H1 (cell line): ENCODE results near the gene MRTFB. TPM values are rescaled to one million over a fixed set of nuclear protein-coding genes. Genes with fewer than 3 reads are reported as not detected.

Experiments
- CTCF ChIA-PET: fragments of 300-600 bp; sonication (Branson Sonifier 250); formaldehyde crosslinking; loops from one replicate; lab custom pipeline; 2021; ENCODE audit not compliant: partially characterized antibody; lab: Charles Lee
- POLR2A ChIA-PET: fragments of 300-600 bp; sonication (Branson Sonifier 250); formaldehyde crosslinking; loops from one replicate; lab custom pipeline; 2021; ENCODE audit warnings: inconsistent platforms; ENCODE audit not compliant: partially characterized antibody; lab: Charles Lee
- DNase-seq, 2 experiments: peaks; one replicate each; pipeline versions ENCODE4 v3.0.0 to v3.0.0-alpha.2; 2010 to 2022; ENCODE audit warnings: low spot score in 2 of 2, low read depth in 1 of 2, mixed read lengths in 1 of 2
- FAIRE-seq: peaks from 2 replicates; lab custom pipeline; 2011; peaks lifted over from hg19 to GRCh38; lab: Jason Lieb, UNC
- H2AFZ ChIP-seq: 2 replicates; pipeline ENCODE4 v1.8.1; 2012; ENCODE audit warnings: low read length, inconsistent platforms
- H2AK5ac ChIP-seq: 2 replicates; pipeline ENCODE4 v1.6.1; 2013; ENCODE audit warnings: low read depth, low read length
- H2BK120ac ChIP-seq: replicated peaks from 2 replicates; pipeline ENCODE3; 2013; ENCODE audit warnings: low read depth, low read length, inconsistent platforms
- H2BK12ac ChIP-seq: 2 replicates; pipeline ENCODE4 v1.6.1; 2013; ENCODE audit warnings: low read depth, low read length
- H2BK15ac ChIP-seq: 2 replicates; pipeline ENCODE4 v1.6.1; 2013; ENCODE audit warnings: low read length
- H2BK20ac ChIP-seq: 2 replicates; pipeline ENCODE4 v1.6.1; 2013; ENCODE audit warnings: low read length
- H2BK5ac ChIP-seq: 2 replicates; pipeline ENCODE4 v1.6.1; 2013; ENCODE audit warnings: low read depth, low read length
- H3K14ac ChIP-seq: 2 replicates; pipeline ENCODE4 v1.6.1; 2013; ENCODE audit warnings: inconsistent platforms; ENCODE audit not compliant: insufficient read length
- H3K18ac ChIP-seq: 2 replicates; pipeline ENCODE4 v1.6.1; 2013; ENCODE audit warnings: low read length; ENCODE audit errors: extremely low read depth
- H3K23ac ChIP-seq: 2 replicates; pipeline ENCODE4 v1.6.1; 2013; ENCODE audit warnings: inconsistent platforms; ENCODE audit not compliant: insufficient read length
- H3K23me2 ChIP-seq: 2 replicates; pipeline ENCODE4 v1.6.1; 2013; ENCODE audit warnings: low read depth, low read length
- H3K27ac ChIP-seq: 2 replicates; pipeline ENCODE4 v1.6.1; 2011; ENCODE audit warnings: low read depth, low read length, inconsistent platforms
- H3K27me3 ChIP-seq, 4 experiments: replicated peaks in 1 of 4; 1 replicate in 1 of 4; 2 replicates in 3 of 4; pipeline versions ENCODE4 v1.6.1 to v1.8.1; 2011 to 2013; ENCODE audit warnings: low read length in 3 of 4, mild to moderate bottlenecking in 3 of 4, inconsistent platforms in 2 of 4, mixed read lengths in 2 of 4, moderate library complexity in 1 of 4; ENCODE audit not compliant: control insufficient read depth in 3 of 4, insufficient read depth in 3 of 4; ENCODE audit errors: extremely low read depth in 1 of 4
- H3K36me3 ChIP-seq, 4 experiments: 2 replicates each; pipeline versions ENCODE4 v1.6.1 to v1.8.1; 2011 to 2013; ENCODE audit warnings: mild to moderate bottlenecking in 4 of 4, low read length in 3 of 4, moderate library complexity in 2 of 4, control low read depth in 1 of 4, inconsistent platforms in 1 of 4; ENCODE audit not compliant: insufficient read depth in 4 of 4, control insufficient read depth in 2 of 4
- H3K4ac ChIP-seq: replicated peaks from 2 replicates; pipeline ENCODE3; 2013; ENCODE audit warnings: low read length, low read depth, mixed read lengths, inconsistent platforms; ENCODE audit not compliant: insufficient read length
- H3K4me1 ChIP-seq, 4 experiments: replicated peaks in 1 of 4; 1 replicate in 1 of 4; 2 replicates in 3 of 4; pipeline versions ENCODE4 v1.6.1 to v1.8.1; 2011 to 2013; ENCODE audit warnings: low read length in 3 of 4, inconsistent platforms in 2 of 4, mixed read lengths in 1 of 4; ENCODE audit not compliant: insufficient read depth in 4 of 4, control insufficient read depth in 3 of 4
- H3K4me2 ChIP-seq, 2 experiments: 2 replicates each; pipeline versions ENCODE4 v1.6.1 to v1.8.1; 2011 to 2013; ENCODE audit warnings: low read depth in 2 of 2, low read length in 2 of 2, control low read depth in 1 of 2, inconsistent platforms in 1 of 2, mild to moderate bottlenecking in 1 of 2; ENCODE audit not compliant: insufficient read depth in 1 of 2
- H3K4me3 ChIP-seq, 4 experiments: fragments of 200-600, 300-600 bp in 1 of 4; sonication (generic), shearing (Covaris generic), sonication (Bioruptor Twin) in 1 of 4; 2 replicates each; pipeline versions ENCODE4 v1.5.1 to v1.8.1; 2011 to 2016; ENCODE audit warnings: low read length in 4 of 4, low read depth in 3 of 4, control low read depth in 2 of 4, inconsistent platforms in 2 of 4, mild to moderate bottlenecking in 2 of 4, mixed read lengths in 1 of 4, moderate library complexity in 1 of 4; ENCODE audit not compliant: insufficient read depth in 2 of 4; ENCODE audit errors: extremely low read depth in 1 of 4
- H3K56ac ChIP-seq: replicated peaks from 2 replicates; pipeline ENCODE3; 2013; ENCODE audit warnings: low read depth, mild to moderate bottlenecking, mixed read lengths, low read length, inconsistent platforms; ENCODE audit not compliant: insufficient read length
- H3K79me1 ChIP-seq: 2 replicates; pipeline ENCODE4 v1.6.1; 2013; ENCODE audit warnings: low read depth, low read length, control low read depth
- H3K79me2 ChIP-seq, 2 experiments: 2 replicates each; pipeline versions ENCODE4 v1.6.1 to v1.8.1; 2012 to 2013; ENCODE audit warnings: low read length in 2 of 2, mild to moderate bottlenecking in 2 of 2, inconsistent platforms in 1 of 2; ENCODE audit not compliant: insufficient read depth in 2 of 2, control insufficient read depth in 1 of 2
- H3K9ac ChIP-seq, 4 experiments: replicated peaks in 1 of 4; 1 replicate in 1 of 4; 2 replicates in 3 of 4; pipeline versions ENCODE4 v1.6.1 to v1.8.1; 2011 to 2013; ENCODE audit warnings: low read depth in 3 of 4, low read length in 3 of 4, control low read depth in 2 of 4, mild to moderate bottlenecking in 2 of 4, moderate library complexity in 2 of 4, inconsistent platforms in 1 of 4; ENCODE audit errors: extremely low read depth in 1 of 4
- H3K9me3 ChIP-seq, 2 experiments: 2 replicates each; pipeline versions ENCODE4 v1.6.1 to v1.8.1; 2012 to 2013; ENCODE audit warnings: mild to moderate bottlenecking in 2 of 2, moderate library complexity in 2 of 2, control low read depth in 1 of 2, inconsistent platforms in 1 of 2, low read depth in 1 of 2, low read length in 1 of 2, mixed read lengths in 1 of 2; ENCODE audit not compliant: insufficient read depth in 2 of 2
- H4K20me1 ChIP-seq, 2 experiments: replicated peaks in 1 of 2; 2 replicates each; pipeline versions ENCODE3 to v1.8.1; 2011 to 2013; ENCODE audit warnings: inconsistent platforms in 2 of 2, low read length in 2 of 2, mild to moderate bottlenecking in 1 of 2; ENCODE audit not compliant: insufficient read depth in 2 of 2, control insufficient read depth in 1 of 2
- H4K5ac ChIP-seq: 2 replicates; pipeline ENCODE4 v1.6.1; 2013; ENCODE audit warnings: low read length, low read depth, mixed read lengths, inconsistent platforms; ENCODE audit not compliant: insufficient read length
- H4K8ac ChIP-seq: 2 replicates; pipeline ENCODE4 v1.8.0; 2013; ENCODE audit warnings: mild to moderate bottlenecking, moderate library complexity, low read length, inconsistent platforms; ENCODE audit not compliant: insufficient read depth; ENCODE audit errors: extremely low read depth
- H4K91ac ChIP-seq: replicated peaks from 2 replicates; pipeline ENCODE3; 2013; ENCODE audit warnings: low read length, mixed read lengths, inconsistent platforms; ENCODE audit not compliant: insufficient read length
- BACH1 ChIP-seq: IDR thresholded peaks from 2 replicates; pipeline ENCODE4 v1.6.1; 2012; ENCODE audit warnings: low read length, improper control_type of control experiment
- CBX5 ChIP-seq: fragments of 300-800, 300-1000 bp; sonication (generic); IDR thresholded peaks from 2 replicates; pipeline ENCODE4 v1.7.1; 2016; ENCODE audit warnings: antibody characterized with exemption, low read length, low read depth
- CHD1 ChIP-seq: IDR thresholded peaks from 2 replicates; pipeline ENCODE4 v1.6.1; 2012; ENCODE audit warnings: low read depth, low read length, improper control_type of control experiment
- E2F6 ChIP-seq: IDR thresholded peaks from 2 replicates; pipeline ENCODE4 v1.6.1; 2012; ENCODE audit warnings: inconsistent platforms
- HDAC2 ChIP-seq, 2 experiments: fragments of 300-600 bp in 1 of 2; sonication (generic) in 1 of 2; IDR thresholded peaks; 2 replicates each; pipeline ENCODE4 v1.6.1; 2011 to 2012; ENCODE audit warnings: low read depth in 2 of 2, low read length in 2 of 2, mild to moderate bottlenecking in 2 of 2, moderate library complexity in 2 of 2, borderline replicate concordance in 1 of 2, inconsistent platforms in 1 of 2
- KDM5A ChIP-seq: fragments of 200-600 bp; IDR thresholded peaks from 2 replicates; pipeline ENCODE4 v1.7.1; 2012; ENCODE audit warnings: mild to moderate bottlenecking, low read length, inconsistent platforms, mixed read lengths
- NANOG ChIP-seq: IDR thresholded peaks from 2 replicates; pipeline ENCODE4 v1.6.1; 2011; ENCODE audit warnings: low read length, low read depth, mild to moderate bottlenecking, inconsistent platforms; ENCODE audit not compliant: insufficient read depth, poor library complexity, severe bottlenecking
- PHF8 ChIP-seq: fragments of 200-600 bp; sonication (generic); conservative IDR thresholded peaks from 2 replicates; pipeline ENCODE4 v1.7.1; 2012; ENCODE audit warnings: low read depth, mild to moderate bottlenecking, inconsistent platforms, low read length, moderate library complexity
- POLR2A ChIP-seq, 2 experiments: IDR thresholded peaks; 1 replicate in 1 of 2; 2 replicates in 1 of 2; pipeline ENCODE4 v1.6.1; 2011; ENCODE audit warnings: low read depth in 2 of 2, low read length in 2 of 2, mild to moderate bottlenecking in 2 of 2; ENCODE audit errors: control extremely low read depth in 1 of 2
- RAD21 ChIP-seq, 2 experiments: IDR thresholded peaks in 1 of 2; conservative IDR thresholded peaks in 1 of 2; 2 replicates each; pipeline ENCODE4 v1.6.1; 2011; ENCODE audit warnings: low read depth in 2 of 2, low read length in 2 of 2, improper control_type of control experiment in 1 of 2, inconsistent platforms in 1 of 2, mild to moderate bottlenecking in 1 of 2, moderate library complexity in 1 of 2
- RBBP5 ChIP-seq: IDR thresholded peaks from 2 replicates; pipeline ENCODE4 v1.7.1; 2012; ENCODE audit warnings: low read depth, mild to moderate bottlenecking, inconsistent platforms, low read length, moderate library complexity, borderline replicate concordance
- SP4 ChIP-seq: IDR thresholded peaks from 2 replicates; pipeline ENCODE4 v1.6.1; 2012; ENCODE audit warnings: low read length, inconsistent platforms
- SRF ChIP-seq: IDR thresholded peaks from 2 replicates; pipeline ENCODE4 v1.6.1; 2011; ENCODE audit warnings: mild to moderate bottlenecking, low read depth, low read length, moderate library complexity
- TAF7 ChIP-seq: optimal IDR thresholded peaks from 2 replicates; pipeline ENCODE3; 2011; ENCODE audit warnings: low read depth, mild to moderate bottlenecking, inconsistent platforms, low read length, moderate library complexity, borderline replicate concordance
- YY1 ChIP-seq: IDR thresholded peaks from 2 replicates; pipeline ENCODE4 v1.6.1; 2011; ENCODE audit warnings: low read depth, mild to moderate bottlenecking, low read length
- polyA plus RNA-seq, 7 experiments: library from polyadenylated mRNA; depleted of rRNA in 3 of 7; stranded (reverse) in 5 of 7; unstranded in 2 of 7; fragments of >200 nt in 5 of 7; fragments of 200-250 nt in 2 of 7; gene quantifications; 1 replicate in 5 of 7; 2 replicates in 1 of 7; 4 replicates in 1 of 7; pipeline versions ENCODE4 v1.2.1 to v1.2.3, GENCODE V29; 2011 to 2013; ENCODE audit warnings: missing spikeins in 2 of 7, mixed read lengths in 2 of 7
- total RNA-seq: library from RNA; stranded (reverse); fragmentation: NEBNext Ultra II Directional; extraction: Animal tissue kit (Norgen Biotek cat#: 25700); gene quantifications from 2 replicates; pipeline ENCODE4 v1.2.1, GENCODE V29; 2021

MRTFB gene
- total and polyA plus RNA-seq, 2 of the 8 experiments (the other 6 are each of a cell fraction or from before 2014, with no cell fraction given) = 13.5 to 34.9 TPM

- FAIRE-seq = no peak
- peaks cover 0 to 9% of the 10 kb centered on the region in 2 experiments for H4K20me1 ChIP-seq
- peaks cover 0 to 1% (median 0%) of the 10 kb centered on the region in 4 experiments; a peak in 1 of 7 replicates for H3K27me3 ChIP-seq
- H2BK120ac ChIP-seq = no peak overlapping the region
- no peak overlapping the region for H2BK5ac ChIP-seq
- H3K79me2 ChIP-seq = peaks cover 0 to 66% of the 10 kb centered on the region in 2 experiments; a peak in 3 of 4 replicates
- H2BK12ac ChIP-seq = no peak overlapping the region
- peaks cover 0 to 2% (median 0%) of the 10 kb centered on the region in 4 experiments; a peak in 3 of 7 replicates for H3K4me1 ChIP-seq
- H2AK5ac ChIP-seq = no peak overlapping the region
- no peak overlapping the region for H3K56ac ChIP-seq
- no peak overlapping the region for H3K27ac ChIP-seq
- no peak overlapping the region for H3K4me2 ChIP-seq
- H2BK20ac ChIP-seq = no peak overlapping the region
- no peak overlapping the region for H3K4ac ChIP-seq
- no peaks in the 10 kb centered on the region for H3K9me3 ChIP-seq
- ChIA-PET CTCF (no interaction called here), POLR2A (no interaction called here)
- DNase-seq = no peak
- no peak overlapping the region for H4K8ac ChIP-seq
- no peak overlapping the region for H2BK15ac ChIP-seq
- no peak overlapping the region for H3K18ac ChIP-seq
- H2AFZ ChIP-seq = no peak overlapping the region
- H3K23ac ChIP-seq = no peak overlapping the region
- no peaks in the 10 kb centered on the region for H3K23me2 ChIP-seq
- H4K91ac ChIP-seq = no peak overlapping the region
- H3K9ac ChIP-seq = no peak overlapping the region
- no peaks in the 10 kb centered on the region for H3K36me3 ChIP-seq
- H3K79me1 ChIP-seq = peaks cover 4% of the 10 kb centered on the region; the same call in 1 of the 2 replicates
- H4K5ac ChIP-seq = no peak overlapping the region
- H3K4me3 ChIP-seq = no peak overlapping the region
- no peak overlapping the region for H3K14ac ChIP-seq
- TF ChIP-seq NANOG (no peak), RAD21 (IDR thresholded peaks at IDR 0.05 in 1 of 2, conservative IDR thresholded peaks at IDR 0.05 in 1 of 2; ENCODE audit: low read depth in 2 of 2, low read length in 2 of 2) (no peak), HDAC2 (IDR thresholded peaks at IDR 0.05; ENCODE audit: borderline replicate concordance in 1 of 2, low read depth in 2 of 2, low read length in 2 of 2) (no peak), RBBP5 (no peak), YY1 (no peak), PHF8 (no peak), E2F6 (no peak), CBX5 (no peak), TAF7 (no peak), SRF (no peak), BACH1 (no peak), CHD1 (no peak), POLR2A (IDR thresholded peaks at IDR 0.05; ENCODE audit: control extremely low read depth in 1 of 2, low read depth in 2 of 2, low read length in 2 of 2) (no peak), KDM5A (no peak), SP4 (no peak)
These were observed 21.4 kb downstream of the MRTFB start for GRCh38 chr16:14092561-14092960.
